ENCODE data around the gene IFITM2. TPM values are rescaled to one million over a fixed set of nuclear protein-coding genes. Genes with fewer than 3 reads are reported as not detected.
A peak's percentile ranks its signal among the peaks of the same experiment; 100 is the strongest.
"Not testable (repeated sequence)": the region's sequence is repeated elsewhere in the genome, so short reads cannot be mapped to it uniquely, and the experiment has no call there.

IFITM2 gene
- total and polyA plus RNA-seq, 4 donors, result 26.3 to 132 (median 58.9) TPM

DNA sequence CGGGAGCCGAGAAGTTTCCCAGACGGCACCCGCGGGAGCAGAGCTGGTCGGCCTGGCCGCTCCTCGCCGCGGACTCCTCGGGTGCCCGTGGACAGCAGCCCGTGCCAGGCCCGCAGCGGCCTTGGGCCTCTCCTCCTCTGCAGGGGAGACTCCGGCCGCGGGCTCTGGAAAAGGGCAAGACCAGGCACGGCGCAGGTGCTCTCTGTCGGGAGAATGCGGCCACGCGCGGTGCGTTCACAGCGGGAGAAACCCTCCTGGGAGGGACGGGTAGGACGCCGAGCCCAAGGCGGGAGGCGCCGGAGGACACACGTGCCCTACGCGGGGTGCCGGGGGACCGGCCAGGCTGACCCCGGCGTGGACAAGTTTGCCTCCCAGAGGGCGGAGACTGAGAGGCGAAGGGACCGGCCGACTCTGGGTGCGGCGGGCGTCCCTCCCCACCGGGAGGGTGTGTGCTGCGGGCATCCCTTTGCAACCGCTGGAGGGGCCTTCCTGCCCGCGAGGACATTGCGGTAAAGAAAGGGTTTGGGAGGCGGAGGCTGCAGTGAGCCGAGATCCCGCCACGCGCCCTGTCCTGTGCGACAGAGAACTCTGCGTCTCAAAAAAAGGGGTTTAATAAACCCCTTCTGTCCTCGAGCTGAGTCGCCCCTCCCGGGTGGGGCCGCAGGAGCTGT, 8.6 kb downstream of the IFITM2 start:
- peaks cover 2% of the 10 kb centered on the region for H3K36me3 ChIP-seq (ENCODE audit: control insufficient read depth, insufficient read depth, low read length)
- no peak overlapping the region for H3K27ac ChIP-seq (ENCODE audit: low read depth, low read length)
- peaks cover 25% of the 10 kb centered on the region for H3K4me1 ChIP-seq (ENCODE audit: control insufficient read depth, insufficient read depth, low read length)
- peak overlapping the region; percentile 10 for H3K4me3 ChIP-seq (ENCODE audit: low read depth, low read length)
- peaks cover 58% of the 10 kb centered on the region for H3K27me3 ChIP-seq (ENCODE audit: control insufficient read depth, insufficient read depth, low read length)
- DNase-seq (ENCODE audit: low read depth in 4 of 6, low spot score in 6 of 6), result no peak
- no peaks in the 10 kb centered on the region for H3K9me3 ChIP-seq (ENCODE audit: control insufficient read depth, insufficient read depth, low read length)
- WGBS (ENCODE audit: insufficient coverage), result 3% methylated on average over 64 of the region's 64 CpGs

DNA sequence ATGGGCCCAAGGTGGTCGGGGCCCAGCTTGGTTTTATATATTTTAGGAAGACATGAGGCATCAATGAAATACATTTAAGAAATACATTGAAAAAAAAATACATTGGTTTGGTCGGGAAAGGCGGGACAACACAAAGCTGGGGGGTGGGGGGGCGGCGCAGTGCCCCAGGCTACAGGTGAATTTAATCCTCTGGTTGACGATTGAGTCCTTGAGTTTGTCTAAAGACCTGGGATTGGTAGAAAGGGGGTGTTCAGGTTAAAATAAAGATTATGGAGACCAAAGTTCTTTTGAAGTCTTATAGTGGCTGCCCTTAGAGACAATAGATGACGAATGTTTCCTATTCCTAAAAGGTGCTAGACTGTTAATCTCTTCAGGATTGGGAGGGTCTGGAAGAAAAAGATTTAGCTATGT, 9.3 kb downstream of the IFITM2 start:
- Histone ChIP-seq H3K4me1 (ENCODE audit: control insufficient read depth, insufficient read depth, low read length) (peaks cover 25% of the 10 kb centered on the region), H3K27me3 (ENCODE audit: control insufficient read depth, insufficient read depth, low read length) (peaks cover 55% of the 10 kb centered on the region), H3K36me3 (ENCODE audit: control insufficient read depth, insufficient read depth, low read length) (peaks cover 2% of the 10 kb centered on the region), H3K27ac (ENCODE audit: low read depth, low read length) (no peak overlapping the region), H3K4me3 (ENCODE audit: low read depth, low read length) (no peak overlapping the region), H3K9me3 (ENCODE audit: control insufficient read depth, insufficient read depth, low read length) (no peaks in the 10 kb centered on the region)
- WGBS (ENCODE audit: insufficient coverage), result 12% methylated on average over 5 of the region's 7 CpGs
- DNase-seq (ENCODE audit: low read depth in 4 of 6, low spot score in 6 of 6), result no peak

- not testable (repeated sequence) for H3K4me3 ChIP-seq (ENCODE audit: low read depth, low read length); H3K27ac ChIP-seq (ENCODE audit: low read depth, low read length); H3K9me3 ChIP-seq (ENCODE audit: control insufficient read depth, insufficient read depth, low read length); H3K36me3 ChIP-seq (ENCODE audit: control insufficient read depth, insufficient read depth, low read length); DNase-seq (ENCODE audit: low read depth in 4 of 6, low spot score in 6 of 6)
- WGBS (ENCODE audit: insufficient coverage), result no CpG with 5 or more reads among the region's 30 CpGs
- peaks cover 25% of the 10 kb centered on the region for H3K4me1 ChIP-seq (ENCODE audit: control insufficient read depth, insufficient read depth, low read length)
- peaks cover 47% of the 10 kb centered on the region for H3K27me3 ChIP-seq (ENCODE audit: control insufficient read depth, insufficient read depth, low read length)
Observed at GRCh38 chr11:317668-318404, 10.2 kb downstream of the IFITM2 start.

- H3K36me3 ChIP-seq (ENCODE audit: control insufficient read depth, insufficient read depth, low read length); H3K27ac ChIP-seq (ENCODE audit: low read depth, low read length); DNase-seq (ENCODE audit: low read depth in 4 of 6, low spot score in 6 of 6); H3K9me3 ChIP-seq (ENCODE audit: control insufficient read depth, insufficient read depth, low read length): not testable (repeated sequence)
- peak overlapping the region; percentile 62 for H3K4me3 ChIP-seq (ENCODE audit: low read depth, low read length)
- H3K27me3 ChIP-seq (ENCODE audit: control insufficient read depth, insufficient read depth, low read length), result peaks cover 42% of the 10 kb centered on the region
- peaks cover 20% of the 10 kb centered on the region for H3K4me1 ChIP-seq (ENCODE audit: control insufficient read depth, insufficient read depth, low read length)
- 4% methylated on average over 9 of the region's 79 CpGs for WGBS (ENCODE audit: insufficient coverage)
Observed at GRCh38 chr11:318405-319120, 10.9 kb downstream of the IFITM2 start.

GRCh38 chr11:319121-319887, 11.7 kb downstream of the IFITM2 start:
- H3K27me3 ChIP-seq (ENCODE audit: control insufficient read depth, insufficient read depth, low read length), result peaks cover 35% of the 10 kb centered on the region
- H3K9me3 ChIP-seq (ENCODE audit: control insufficient read depth, insufficient read depth, low read length); H3K36me3 ChIP-seq (ENCODE audit: control insufficient read depth, insufficient read depth, low read length); DNase-seq (ENCODE audit: low read depth in 4 of 6, low spot score in 6 of 6): not testable (repeated sequence)
- peaks cover 19% of the 10 kb centered on the region for H3K4me1 ChIP-seq (ENCODE audit: control insufficient read depth, insufficient read depth, low read length)
- WGBS (ENCODE audit: insufficient coverage), result 63% methylated on average over 11 of the region's 29 CpGs
- peak overlapping the region; percentile 62 for H3K4me3 ChIP-seq (ENCODE audit: low read depth, low read length)
- H3K27ac ChIP-seq (ENCODE audit: low read depth, low read length), result peak overlapping the region; percentile 71

GRCh38 chr11:319888-320273, 12.3 kb downstream of the IFITM2 start:
- WGBS (ENCODE audit: insufficient coverage), result no CpG with 5 or more reads among the region's 10 CpGs
- H3K4me1 ChIP-seq (ENCODE audit: control insufficient read depth, insufficient read depth, low read length), result peaks cover 22% of the 10 kb centered on the region

GRCh38 chr11:324156-324555, 16.5 kb downstream of the IFITM2 start:
- WGBS (ENCODE audit: insufficient coverage), result 58% methylated on average over 8 of the region's 11 CpGs
- H3K4me3 ChIP-seq (ENCODE audit: low read depth, low read length), result no peak overlapping the region
- peaks cover 2% of the 10 kb centered on the region for H3K36me3 ChIP-seq (ENCODE audit: control insufficient read depth, insufficient read depth, low read length)
- H3K9me3 ChIP-seq (ENCODE audit: control insufficient read depth, insufficient read depth, low read length), result no peaks in the 10 kb centered on the region
- no peak for DNase-seq (ENCODE audit: low read depth in 4 of 6, low spot score in 6 of 6)
- peaks cover 34% of the 10 kb centered on the region for H3K4me1 ChIP-seq (ENCODE audit: control insufficient read depth, insufficient read depth, low read length)
- peak overlapping the region; percentile 61 for H3K27ac ChIP-seq (ENCODE audit: low read depth, low read length)
- H3K27me3 ChIP-seq (ENCODE audit: control insufficient read depth, insufficient read depth, low read length), result peaks cover 3% of the 10 kb centered on the region

More at GRCh38 chr11:319888-320273, 12.3 kb downstream of the IFITM2 start:
- peak overlapping the region; percentile 87 for H3K27ac ChIP-seq (ENCODE audit: low read depth, low read length)
- DNase-seq (ENCODE audit: low read depth in 4 of 6, low spot score in 6 of 6); H3K9me3 ChIP-seq (ENCODE audit: control insufficient read depth, insufficient read depth, low read length); H3K36me3 ChIP-seq (ENCODE audit: control insufficient read depth, insufficient read depth, low read length): not testable (repeated sequence)
- H3K27me3 ChIP-seq (ENCODE audit: control insufficient read depth, insufficient read depth, low read length), result peaks cover 31% of the 10 kb centered on the region
- H3K4me3 ChIP-seq (ENCODE audit: low read depth, low read length), result peak overlapping the region; percentile 62

- H3K9me3 ChIP-seq (ENCODE audit: control insufficient read depth, insufficient read depth, low read length); H3K27me3 ChIP-seq (ENCODE audit: control insufficient read depth, insufficient read depth, low read length); H3K4me3 ChIP-seq (ENCODE audit: low read depth, low read length); DNase-seq (ENCODE audit: low read depth in 4 of 6, low spot score in 6 of 6); H3K36me3 ChIP-seq (ENCODE audit: control insufficient read depth, insufficient read depth, low read length): not testable (repeated sequence)
- peaks cover 28% of the 10 kb centered on the region for H3K4me1 ChIP-seq (ENCODE audit: control insufficient read depth, insufficient read depth, low read length)
- WGBS (ENCODE audit: insufficient coverage), result 60% methylated on average over 14 of the region's 34 CpGs
- peak overlapping the region; percentile 61 for H3K27ac ChIP-seq (ENCODE audit: low read depth, low read length)
Observed at GRCh38 chr11:324593-325517, 17.2 kb downstream of the IFITM2 start.
